Stimulated activated effector memory CD8-positive, alpha-beta T cell treated with anti-CD3 and anti-CD28 coated beads, Interleukin-12 subunit alpha, Interleukin-12 subunit beta, amount 100 ng/mL, for 72 hours (primary cell): Measurements from ENCODE around the gene MORN5.
"Not testable (repeated sequence)": the region's sequence is repeated elsewhere in the genome, so short reads cannot be mapped to it uniquely, and the experiment has no call there.

Experiments
- ATAC-seq: fragments of 150-1000 bp; cut with Tn5 transposase; 2 replicates; pipeline ENCODE4 v1.10.0; 2021
- DNase-seq, 2 donors: peaks; one replicate each; pipeline ENCODE4 v3.0.0; 2021 to 2022; ENCODE audit warnings: low spot score in 2 of 2
- H3K27ac Mint-ChIP-seq: one replicate; pipeline ENCODE4 v1.8.0; 2022; ENCODE audit warnings: mild to moderate bottlenecking, mixed read lengths
- H3K36me3 Mint-ChIP-seq: one replicate; pipeline ENCODE4 v1.8.0; 2022; ENCODE audit warnings: mild to moderate bottlenecking, mixed read lengths
- H3K4me1 Mint-ChIP-seq: one replicate; pipeline ENCODE4 v1.8.0; 2022; ENCODE audit warnings: mixed read lengths
- H3K4me3 Mint-ChIP-seq: one replicate; pipeline ENCODE4 v1.8.0; 2022; ENCODE audit warnings: mild to moderate bottlenecking, mixed read lengths
- H3K9me3 Mint-ChIP-seq: one replicate; pipeline ENCODE4 v1.8.0; 2022; ENCODE audit warnings: mixed read lengths

Gene MORN5

DNA sequence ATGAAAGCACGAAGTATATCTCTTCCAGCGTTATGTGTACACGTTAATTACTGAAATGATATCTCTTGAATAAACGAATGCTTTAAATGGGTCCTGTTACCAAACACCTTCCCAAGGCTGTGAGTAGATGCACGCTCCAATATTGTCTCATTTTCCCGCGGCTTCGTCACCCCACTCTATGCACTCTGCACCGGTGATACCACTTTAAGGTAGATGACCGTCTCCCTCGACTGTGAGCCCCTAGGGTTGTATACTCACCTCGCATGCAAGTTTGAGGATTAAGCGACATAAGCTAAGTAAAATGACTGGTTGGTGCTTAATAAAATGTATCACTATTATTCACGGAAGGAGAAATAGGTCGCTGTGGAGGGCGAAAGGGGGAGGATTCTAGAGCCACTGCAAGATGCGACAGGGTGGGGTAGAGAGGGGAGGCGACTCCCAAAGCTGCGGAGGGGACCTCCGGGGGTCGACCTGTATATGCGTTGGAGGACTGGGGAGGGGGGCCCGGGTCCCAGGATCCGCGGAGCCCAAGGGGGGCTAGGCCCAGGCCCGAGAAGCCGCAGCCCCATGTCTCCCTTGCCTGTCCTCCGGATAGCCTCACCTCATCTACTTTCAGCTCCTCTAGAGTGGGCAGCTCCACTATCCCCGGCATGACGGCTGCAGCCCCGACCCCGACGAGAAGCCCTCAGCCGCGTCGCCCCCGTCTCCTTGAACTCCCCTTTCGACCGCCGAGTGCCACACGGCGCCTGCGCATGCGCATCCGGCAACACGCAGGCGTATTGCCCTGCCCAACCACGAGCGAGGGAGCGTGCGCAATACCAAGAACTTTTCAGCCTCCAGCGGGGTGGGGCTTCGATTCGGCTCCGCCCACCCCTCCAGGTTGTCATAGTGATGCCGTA, at the start of gene MORN5, which contains the start of gene NDUFA8:
Gene MORN5, plus strand, starts transcription at position 883 of the 899 bp plus-strand sequence. CDS start 65 bp downstream, outside the sequence.
Gene NDUFA8, minus strand, starts transcription at position 754 of the 899 bp plus-strand sequence. Its CDS starts 102 bp downstream, at position 652.
- ATAC-seq: peak; percentile 95
- Mint-ChIP-seq H3K27ac (peak within 1 kb of the TSS; percentile 98), H3K4me3 (peak within 1 kb of the TSS; percentile 96), H3K9me3 (peaks cover 4% of the 10 kb centered on the region), H3K36me3 (peaks cover 15% of the 10 kb centered on the region), H3K4me1 (peaks cover 43% of the 10 kb centered on the region)
- peak; percentile 94 to 97 for DNase-seq

GRCh38 chr9:122110100-122110833, 49.4 kb upstream of the MORN5 start:
- Mint-ChIP-seq H3K4me1 (no peaks in the 10 kb centered on the region), H3K27ac (peak overlapping the region; percentile 12), H3K36me3 (no peaks in the 10 kb centered on the region), H3K4me3 (no peak overlapping the region), H3K9me3 (no peaks in the 10 kb centered on the region)
- ATAC-seq (no peak), DNase-seq (no peak)

GRCh38 chr9:122111413-122112085, 48.2 kb upstream of the MORN5 start:
- ATAC-seq: no peak
- Mint-ChIP-seq H3K36me3 (no peaks in the 10 kb centered on the region), H3K4me1 (no peaks in the 10 kb centered on the region), H3K9me3 (no peaks in the 10 kb centered on the region), H3K4me3 (no peak overlapping the region), H3K27ac (no peak overlapping the region)
- no peak for DNase-seq

DNA sequence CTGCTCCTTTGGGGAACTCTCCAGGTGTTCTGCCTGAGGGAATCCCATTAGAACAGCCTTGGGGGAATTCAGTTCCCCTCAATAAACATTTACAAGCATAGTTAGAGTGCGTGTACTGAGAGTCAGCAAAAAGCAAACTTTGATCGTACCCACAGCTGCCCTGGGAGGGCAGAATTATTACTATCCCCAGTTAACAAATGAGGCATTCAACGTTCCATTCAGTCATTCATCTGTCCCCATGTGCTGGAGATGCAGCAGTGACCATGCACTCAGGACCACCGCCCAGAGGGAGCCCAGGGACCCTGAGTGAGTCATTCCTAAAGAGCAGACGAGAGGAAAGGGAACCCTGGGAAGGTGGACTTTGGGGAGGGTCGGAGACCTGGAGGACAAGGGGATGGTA, 47.5 kb upstream of the MORN5 start:
- ATAC-seq: no peak
- Mint-ChIP-seq H3K4me3 (no peak overlapping the region), H3K9me3 (no peaks in the 10 kb centered on the region)

GRCh38 chr9:122113574-122113973, 46.1 kb upstream of the MORN5 start:
- H3K4me1 Mint-ChIP-seq: no peaks in the 10 kb centered on the region
- DNase-seq (no peak), ATAC-seq (no peak)
- H3K9me3 Mint-ChIP-seq: no peaks in the 10 kb centered on the region
- H3K27ac Mint-ChIP-seq: no peak overlapping the region
- no peaks in the 10 kb centered on the region for H3K36me3 Mint-ChIP-seq
- no peak overlapping the region for H3K4me3 Mint-ChIP-seq

More for the DNA sequence above, 47.5 kb upstream of the MORN5 start:
- Mint-ChIP-seq H3K4me1 (no peaks in the 10 kb centered on the region), H3K36me3 (no peaks in the 10 kb centered on the region), H3K27ac (no peak overlapping the region)
- DNase-seq: no peak

- no peak overlapping the region for H3K27ac Mint-ChIP-seq
- H3K4me3 Mint-ChIP-seq: no peak overlapping the region
- DNase-seq (no peak), ATAC-seq (no peak)
- no peaks in the 10 kb centered on the region for H3K9me3 Mint-ChIP-seq
- H3K36me3 Mint-ChIP-seq: no peaks in the 10 kb centered on the region
- H3K4me1 Mint-ChIP-seq: no peaks in the 10 kb centered on the region
Observed at GRCh38 chr9:122115176-122116035, 44.3 kb upstream of the MORN5 start.

- Mint-ChIP-seq H3K27ac (no peak overlapping the region), H3K4me3 (no peak overlapping the region), H3K9me3 (no peaks in the 10 kb centered on the region), H3K36me3 (no peaks in the 10 kb centered on the region), H3K4me1 (no peaks in the 10 kb centered on the region)
- no peak for ATAC-seq
- no peak for DNase-seq
Observed at GRCh38 chr9:122116040-122116439, 43.7 kb upstream of the MORN5 start.

GRCh38 chr9:122116448-122117173, 43.1 kb upstream of the MORN5 start:
- H3K27ac Mint-ChIP-seq: no peak overlapping the region

GRCh38 chr9:122117241-122117640, 42.5 kb upstream of the MORN5 start:
- not testable (repeated sequence) for H3K36me3 Mint-ChIP-seq, H3K9me3 Mint-ChIP-seq, DNase-seq, H3K4me3 Mint-ChIP-seq, H3K4me1 Mint-ChIP-seq, ATAC-seq, H3K27ac Mint-ChIP-seq

More at GRCh38 chr9:122116448-122117173, 43.1 kb upstream of the MORN5 start:
- Mint-ChIP-seq H3K4me1 (no peaks in the 10 kb centered on the region), H3K36me3 (no peaks in the 10 kb centered on the region), H3K9me3 (no peaks in the 10 kb centered on the region), H3K4me3 (no peak overlapping the region)
- no peak for ATAC-seq
- DNase-seq: no peak

- Mint-ChIP-seq H3K4me3 (no peak overlapping the region), H3K4me1 (no peaks in the 10 kb centered on the region), H3K9me3 (no peaks in the 10 kb centered on the region), H3K36me3 (no peaks in the 10 kb centered on the region), H3K27ac (no peak overlapping the region)
- DNase-seq (no peak), ATAC-seq (no peak)
Observed at GRCh38 chr9:122118343-122119165, 41.2 kb upstream of the MORN5 start.

DNA sequence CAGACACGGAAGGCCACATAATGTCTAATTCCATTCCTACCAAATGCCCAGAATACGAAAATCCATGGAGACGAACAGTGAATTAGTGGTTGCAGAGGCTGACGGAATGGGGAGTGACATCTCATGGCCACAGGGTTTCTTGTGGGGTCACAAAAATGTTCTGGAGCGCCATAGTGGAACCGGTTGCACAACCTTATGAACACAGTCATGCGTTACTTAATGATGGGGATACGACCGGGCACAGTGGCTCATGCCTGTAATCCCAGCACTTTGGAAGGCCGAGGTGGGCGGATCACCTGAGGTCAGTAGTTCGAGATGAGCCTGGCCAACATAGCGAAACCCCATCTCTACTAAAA, 40.6 kb upstream of the MORN5 start:
- no peaks in the 10 kb centered on the region for H3K9me3 Mint-ChIP-seq
- H3K27ac Mint-ChIP-seq: no peak overlapping the region
- no peaks in the 10 kb centered on the region for H3K4me1 Mint-ChIP-seq
- DNase-seq: no peak
- no peak for ATAC-seq
- H3K4me3 Mint-ChIP-seq: no peak overlapping the region
- no peaks in the 10 kb centered on the region for H3K36me3 Mint-ChIP-seq

DNA sequence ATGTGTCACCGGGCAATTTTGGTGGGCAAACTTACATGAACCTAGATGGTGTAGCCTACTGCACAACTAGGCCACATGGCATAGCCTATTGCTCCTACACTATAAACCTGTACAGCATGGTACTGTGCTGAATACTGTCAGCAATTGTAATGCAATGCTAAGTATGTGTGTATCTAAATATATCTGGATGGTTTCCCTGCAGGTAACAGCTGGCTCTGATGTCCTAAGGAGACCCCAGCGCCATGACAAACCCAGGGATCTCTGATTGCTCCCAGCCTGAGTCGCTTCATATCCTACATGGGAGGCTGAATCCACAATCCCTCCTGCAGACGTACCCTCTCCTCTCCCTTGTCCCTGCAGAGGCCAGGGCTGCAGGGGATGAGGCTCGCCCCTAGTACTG, 40.0 kb upstream of the MORN5 start:
- Mint-ChIP-seq H3K9me3 (no peaks in the 10 kb centered on the region), H3K4me1 (peaks cover 4% of the 10 kb centered on the region), H3K36me3 (no peaks in the 10 kb centered on the region), H3K4me3 (no peak overlapping the region), H3K27ac (no peak overlapping the region)
- DNase-seq: no peak
- no peak for ATAC-seq

- peaks cover 11% of the 10 kb centered on the region for H3K4me1 Mint-ChIP-seq
- no peak overlapping the region for H3K27ac Mint-ChIP-seq
- DNase-seq (no peak), ATAC-seq (no peak)
- H3K4me3 Mint-ChIP-seq: no peak overlapping the region
- no peaks in the 10 kb centered on the region for H3K9me3 Mint-ChIP-seq
- H3K36me3 Mint-ChIP-seq: no peaks in the 10 kb centered on the region
Observed at GRCh38 chr9:122120316-122121071, 39.2 kb upstream of the MORN5 start.
